GM19455 (cell line): ENCODE data around the gene CMTM7.
A peak's percentile ranks its signal among the peaks of the same experiment; 100 is the strongest.

ENCODE experiments used
- ATAC-seq: cut with Tn5 transposase; IDR thresholded peaks from one replicate; pipeline ENCODE4 v1.9.1; 2021; ENCODE audit not compliant: unreplicated experiment

The CMTM7 gene

DNA sequence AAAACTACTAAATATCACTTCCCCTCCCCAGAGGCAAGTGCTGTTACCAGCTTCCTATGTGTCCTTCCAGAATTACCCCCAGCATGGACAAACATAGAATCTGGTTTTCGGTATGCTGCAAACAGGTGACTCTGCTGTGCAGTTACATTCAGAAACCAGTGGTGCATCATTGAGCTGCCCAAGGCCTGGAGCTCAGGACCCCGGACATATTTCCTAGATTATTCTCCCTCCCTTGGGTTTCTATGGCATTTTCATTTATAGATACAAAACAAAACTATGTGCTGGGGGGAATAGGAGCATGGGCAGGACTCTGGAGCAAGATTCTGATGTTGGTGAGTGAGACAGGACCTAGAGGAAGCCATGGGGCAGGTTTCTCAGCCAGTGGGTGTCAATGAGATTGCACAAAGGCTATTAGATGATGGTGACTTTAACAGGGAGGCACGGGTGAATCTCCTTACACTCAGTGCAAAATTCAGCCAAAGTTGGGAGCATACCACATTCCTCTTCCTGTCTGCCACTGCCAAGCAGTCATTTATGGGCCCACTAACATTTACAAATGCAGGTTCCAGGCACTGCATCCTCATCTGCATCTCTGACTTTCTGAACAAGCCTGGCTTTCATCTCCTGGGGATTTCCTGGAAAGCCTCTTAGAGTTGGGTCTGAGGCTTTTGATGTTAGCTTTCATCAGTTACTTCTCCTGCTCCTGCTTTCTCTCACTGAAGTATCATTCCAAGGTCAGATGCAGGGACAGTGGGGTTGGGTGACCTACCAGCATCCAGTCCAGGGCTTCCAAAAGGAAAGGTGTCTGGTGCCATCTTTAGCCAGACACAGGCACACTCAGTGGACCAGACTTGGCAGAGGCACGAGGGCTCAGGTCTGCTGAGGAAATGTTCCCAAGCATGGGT is 44.5 kb downstream of the CMTM7 start:
- no peak for ATAC-seq

DNA sequence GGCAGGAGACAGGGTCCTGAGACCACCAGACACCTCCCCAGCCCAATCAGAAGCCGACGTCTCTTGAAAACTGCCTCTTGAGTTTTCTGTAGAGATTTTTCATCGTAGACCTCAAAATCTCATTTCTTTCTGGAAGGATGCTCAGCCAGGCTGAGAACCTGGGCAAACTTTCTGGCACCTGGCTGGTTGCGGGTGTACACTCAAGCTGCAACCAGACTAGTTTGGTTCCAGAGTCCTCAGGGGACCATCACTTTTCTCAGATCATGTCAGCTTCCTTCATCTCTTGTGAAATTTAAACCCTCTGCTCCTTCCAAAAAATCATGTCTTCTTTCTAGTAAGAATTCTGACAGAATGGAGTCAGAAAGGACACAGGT is 45.1 kb downstream of the CMTM7 start:
- no peak for ATAC-seq

DNA sequence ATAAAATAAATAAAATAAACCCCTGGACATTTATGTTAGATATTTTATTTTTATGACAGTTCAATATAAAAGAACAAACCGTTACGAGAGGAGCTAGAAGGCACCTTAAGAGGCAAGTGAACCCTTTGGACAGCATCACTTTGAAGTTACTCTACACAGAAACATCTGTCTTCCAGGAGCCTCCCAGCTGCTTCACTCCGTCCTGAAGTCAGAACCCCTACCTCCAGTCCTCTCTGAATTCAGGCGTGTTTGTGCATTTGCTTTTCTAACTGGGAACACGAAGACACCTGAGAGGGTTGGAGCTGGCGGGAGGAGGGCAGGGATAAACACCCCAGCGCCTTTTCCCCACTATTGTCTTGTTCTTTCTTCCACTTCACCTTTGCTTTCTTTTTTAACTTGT is 46.2 kb downstream of the CMTM7 start:
- no peak for ATAC-seq

DNA sequence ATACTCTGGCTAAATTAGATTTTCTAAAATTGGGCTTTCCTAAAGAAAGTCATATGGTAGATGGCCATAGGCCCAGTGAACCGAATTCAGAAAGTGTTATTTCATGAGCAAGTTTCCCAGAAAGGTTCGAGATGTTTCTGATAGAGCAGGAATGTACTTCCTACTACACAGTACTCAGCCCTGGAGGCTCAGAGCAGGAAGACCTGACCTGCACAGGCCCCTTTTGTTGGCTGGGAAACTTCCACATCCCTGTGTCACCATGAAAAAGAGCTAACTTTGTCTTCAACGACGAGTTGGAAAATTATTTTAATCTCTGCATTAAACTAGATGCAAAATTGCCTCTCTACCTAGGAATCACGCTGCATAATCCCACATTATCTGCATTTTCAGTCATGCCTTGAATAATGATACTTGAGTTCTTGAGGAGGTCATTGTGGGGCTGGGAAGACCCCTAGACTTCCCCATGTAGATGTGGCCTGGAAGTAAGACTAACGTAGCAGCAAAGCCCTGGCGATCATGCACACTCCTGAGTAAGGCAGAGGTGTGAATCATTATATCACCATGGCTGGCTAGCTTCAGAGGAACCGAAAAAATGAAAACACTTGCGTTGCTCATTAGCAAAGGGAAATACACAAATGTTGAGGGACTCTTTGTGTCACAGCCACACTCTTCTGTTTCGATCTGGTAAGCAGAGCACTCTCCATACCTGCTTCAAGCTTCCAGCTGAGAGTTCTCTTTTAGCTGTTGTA is 47.1 kb downstream of the CMTM7 start:
- peak; percentile 89 for ATAC-seq

DNA sequence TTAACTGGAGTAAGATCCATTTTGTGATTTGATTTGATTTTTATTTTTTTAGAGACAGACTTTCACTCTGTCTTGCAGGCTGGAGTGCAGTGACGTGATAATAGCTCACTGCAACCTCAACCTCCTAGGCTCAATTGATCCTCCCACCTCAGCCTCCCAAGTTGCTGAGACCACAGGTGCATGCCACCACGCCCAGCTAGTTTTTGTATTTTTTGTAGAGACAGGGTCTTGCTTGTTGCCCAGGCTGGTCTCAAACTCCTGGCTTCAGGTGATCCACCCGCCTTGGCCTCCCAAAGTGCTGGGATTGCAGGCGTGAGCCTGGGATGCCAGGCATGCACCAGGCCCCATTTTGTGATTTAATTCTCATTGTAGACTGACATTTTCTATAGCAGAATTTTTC is 47.8 kb downstream of the CMTM7 start:
- peak; percentile 26 for ATAC-seq

DNA sequence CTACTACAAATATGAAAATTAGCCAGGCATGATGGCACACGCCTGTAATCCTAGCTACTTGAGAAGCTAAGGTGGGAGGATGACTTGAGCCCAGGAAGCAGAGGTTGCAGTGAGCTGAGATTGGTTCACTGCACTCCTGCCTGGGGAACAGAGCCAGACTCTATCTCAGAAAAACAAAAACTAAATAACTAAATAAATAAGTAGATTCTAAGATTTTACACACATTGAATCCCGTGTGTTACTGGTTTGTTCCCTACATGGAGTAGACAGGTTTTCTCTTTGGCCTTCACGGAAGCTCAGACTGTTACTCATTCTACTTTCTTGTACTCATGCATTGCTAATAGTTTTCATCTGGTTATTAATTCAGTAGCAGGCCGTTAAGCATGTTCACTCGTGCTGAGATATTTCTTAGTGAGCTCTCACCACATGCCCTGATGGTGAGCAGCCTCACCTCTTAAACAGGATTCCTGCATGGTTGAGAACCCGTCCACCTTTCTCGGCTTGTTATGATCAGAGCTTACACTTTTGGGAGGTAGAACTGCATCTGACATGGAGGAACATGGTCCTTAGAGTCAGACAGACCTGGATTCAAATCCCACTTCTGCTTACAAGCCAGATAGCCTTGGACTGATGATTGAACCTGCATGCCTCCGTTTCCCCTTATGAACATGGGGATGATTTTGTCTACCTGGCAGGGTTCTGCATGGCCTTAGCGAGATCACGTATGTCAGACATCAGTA is 49.1 kb downstream of the CMTM7 start:
- no peak for ATAC-seq

DNA sequence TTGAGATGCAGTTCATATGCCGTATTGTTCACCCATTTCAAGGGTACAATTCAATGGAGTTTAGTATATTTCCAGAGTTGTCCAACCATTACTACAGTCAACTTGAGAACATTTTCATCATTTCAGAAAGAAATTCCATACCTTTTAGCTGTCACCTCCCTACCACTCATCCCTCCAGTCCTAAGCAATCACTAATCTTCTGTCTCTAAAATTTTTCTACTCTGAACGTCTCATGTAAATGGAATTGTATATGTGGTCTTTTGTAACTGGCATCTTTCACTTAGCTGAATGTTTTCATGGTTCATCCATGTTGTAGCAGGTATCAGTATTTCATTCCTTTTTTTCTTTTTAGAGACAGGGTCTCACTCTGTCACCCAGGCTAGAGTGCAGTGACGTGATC is 51.1 kb downstream of the CMTM7 start:
- ATAC-seq: no peak

DNA sequence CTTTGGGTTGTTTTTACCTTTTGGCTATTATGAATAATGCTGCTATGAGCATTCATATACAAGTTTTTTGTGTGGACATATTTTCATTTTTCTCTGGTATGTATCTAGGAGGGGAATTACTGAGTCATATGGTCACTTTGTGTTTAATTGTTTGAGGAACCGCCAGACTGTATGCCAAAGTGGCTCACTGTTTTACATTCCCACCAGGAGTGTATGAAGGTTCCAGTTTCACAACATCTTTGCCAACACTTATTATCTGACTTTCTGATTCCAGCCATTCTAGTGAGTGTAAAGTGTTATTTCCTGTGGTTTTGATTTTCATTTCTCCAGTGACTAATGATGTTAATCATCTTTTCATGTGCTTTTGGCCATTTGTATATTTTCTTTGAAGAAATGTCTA is 51.8 kb downstream of the CMTM7 start:
- ATAC-seq: no peak

DNA sequence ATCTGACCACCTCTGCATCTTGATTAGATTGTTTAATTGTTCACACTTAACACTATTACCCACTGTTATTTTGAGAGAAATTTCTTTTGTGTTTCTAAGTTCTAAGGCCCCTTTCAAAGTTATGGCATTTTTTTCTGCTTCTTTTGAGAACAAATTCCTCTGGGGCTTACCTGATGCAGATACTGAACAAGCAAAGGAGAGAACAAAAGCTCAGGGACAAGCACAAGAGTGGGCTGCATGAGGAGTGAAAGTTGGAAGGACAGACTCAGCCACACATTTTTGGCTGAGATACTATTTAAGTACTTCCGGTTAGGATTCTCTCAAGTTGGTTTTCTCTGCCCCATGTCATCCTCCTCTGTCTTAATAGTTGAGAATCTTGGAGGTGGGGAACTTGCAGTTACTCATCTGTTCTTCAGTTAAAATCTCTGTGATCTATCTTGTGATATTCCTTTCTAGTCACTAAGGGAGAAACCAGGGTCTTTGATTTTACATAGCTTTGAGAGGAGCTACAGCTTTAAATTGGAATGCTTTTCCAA is 56.3 kb downstream of the CMTM7 start:
- ATAC-seq: no peak

DNA sequence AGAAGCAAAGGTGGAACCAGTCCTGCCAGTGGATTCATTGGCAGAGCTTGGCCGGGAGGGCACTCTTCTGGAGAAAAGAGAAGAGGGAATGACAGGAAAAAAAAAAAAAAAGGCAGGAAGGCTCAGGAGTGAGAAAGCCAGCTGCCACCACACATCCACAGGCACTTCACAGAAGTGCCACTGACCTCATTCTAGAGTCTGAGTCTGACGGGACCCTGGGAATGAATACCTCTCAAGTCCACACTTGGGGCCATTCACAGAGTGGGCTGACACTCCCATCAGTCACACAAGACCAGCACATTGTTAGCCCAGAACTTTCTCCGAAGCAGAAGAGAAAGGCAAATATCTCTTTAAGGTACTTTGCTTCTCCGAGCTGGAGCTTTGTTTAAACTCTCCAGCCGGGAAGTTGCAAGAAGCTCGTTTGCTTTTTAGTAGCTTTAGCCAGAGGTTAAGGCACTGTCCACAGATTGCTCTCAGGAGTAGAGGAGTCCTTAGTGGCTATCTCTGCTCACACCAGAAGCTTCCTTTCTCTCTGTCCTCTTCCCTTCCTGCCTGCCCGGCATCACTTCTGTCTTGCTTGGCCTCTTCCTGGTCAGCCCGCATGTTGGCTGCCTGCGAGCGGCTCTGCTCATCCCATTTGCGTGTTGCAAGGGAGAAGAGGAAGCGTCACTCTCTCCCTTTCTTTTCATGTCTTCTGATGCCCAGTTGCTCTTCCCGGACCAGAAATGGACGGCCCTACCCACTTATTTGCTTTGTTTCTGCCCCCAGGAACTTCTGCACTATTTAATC is 57.2 kb downstream of the CMTM7 start:
- no peak for ATAC-seq

DNA sequence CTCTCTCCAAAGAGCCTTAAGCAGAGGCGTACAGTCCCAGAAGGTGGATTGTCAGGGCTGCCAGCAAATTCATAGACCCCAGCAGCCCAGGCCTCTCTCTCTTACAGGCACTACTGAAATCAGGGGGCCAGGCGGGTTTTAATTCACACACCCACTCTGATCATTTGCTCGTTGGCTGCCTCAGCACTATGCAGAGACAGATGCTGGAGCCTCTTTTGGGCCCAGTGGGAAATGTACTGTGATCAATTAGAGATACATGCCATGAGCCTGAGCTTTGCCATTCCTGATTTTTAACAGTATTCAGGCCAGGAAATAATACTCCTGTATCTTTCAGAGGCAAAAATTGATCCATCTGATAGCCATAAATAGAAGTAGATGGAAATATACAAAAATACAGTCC is 58.0 kb downstream of the CMTM7 start:
- ATAC-seq: no peak

DNA sequence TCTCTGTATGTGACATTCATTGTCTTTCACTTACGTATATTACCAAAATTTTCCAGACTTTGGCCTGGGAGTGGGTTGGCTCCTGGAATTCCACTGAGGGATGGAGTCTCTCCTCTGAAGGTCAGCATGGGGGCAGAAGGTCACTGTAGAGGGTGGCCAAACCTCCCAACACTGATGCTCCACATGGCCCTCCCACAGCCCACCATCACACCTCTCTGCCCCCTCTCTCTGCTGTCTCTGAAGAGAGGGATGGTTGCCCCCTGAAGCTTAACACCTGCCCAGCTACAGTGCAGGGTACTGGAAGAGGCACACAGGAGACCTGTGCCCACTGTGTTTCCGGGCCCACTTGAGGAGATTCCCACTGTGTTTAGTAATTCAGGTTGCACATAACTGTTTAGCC is 58.8 kb downstream of the CMTM7 start:
- ATAC-seq: no peak

DNA sequence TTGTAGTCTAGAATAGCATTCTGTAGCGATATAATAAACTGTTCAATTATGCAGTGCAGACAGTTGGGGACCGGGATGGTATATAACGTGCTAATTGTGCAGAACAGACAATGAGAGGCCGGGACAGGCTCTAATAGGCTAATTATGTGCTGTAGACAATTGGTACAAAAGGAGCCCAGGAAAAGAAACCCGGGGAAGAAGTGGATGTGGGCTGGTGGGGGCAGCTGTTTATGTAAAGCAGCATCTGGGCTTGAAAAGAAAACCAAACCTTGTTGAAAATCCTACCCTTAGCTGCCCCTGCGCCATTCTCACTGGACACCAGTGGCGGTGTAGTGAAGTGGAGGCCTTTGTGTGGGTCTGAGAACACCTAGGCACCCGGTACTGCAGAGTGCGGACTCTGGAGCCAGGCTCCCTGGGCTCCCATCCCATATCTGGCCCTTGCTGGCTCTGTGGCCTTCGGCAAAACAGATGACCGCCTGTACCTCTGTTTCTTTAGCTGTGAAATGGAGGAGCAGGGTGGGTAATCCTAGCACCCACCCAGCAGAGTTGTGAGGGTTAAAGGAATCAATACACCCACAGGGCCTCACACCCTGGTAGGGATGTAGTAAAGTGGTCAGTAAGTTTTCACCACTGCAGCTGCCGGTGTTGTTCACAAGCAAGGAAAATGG is 59.5 kb downstream of the CMTM7 start:
- ATAC-seq: no peak

DNA sequence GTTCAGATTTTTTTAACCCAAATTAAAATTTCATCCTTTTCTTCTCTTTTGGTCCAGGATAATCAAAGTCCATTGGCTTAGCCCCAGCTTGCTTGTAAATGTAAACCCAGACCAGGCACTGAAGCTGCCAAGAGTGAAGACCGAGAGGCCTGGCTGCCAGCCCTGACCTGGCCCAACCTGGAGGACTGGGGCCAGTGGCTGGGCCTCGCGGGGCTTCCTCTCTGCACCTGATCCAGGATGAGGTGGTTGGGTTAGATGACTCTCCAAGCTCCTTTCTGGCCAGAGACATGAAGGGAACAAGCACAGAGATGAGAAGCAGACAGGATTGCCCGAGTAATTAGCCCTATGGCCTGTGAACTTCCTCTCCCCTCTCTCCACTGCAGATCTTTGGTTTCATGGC is 60.4 kb downstream of the CMTM7 start:
- ATAC-seq: no peak

DNA sequence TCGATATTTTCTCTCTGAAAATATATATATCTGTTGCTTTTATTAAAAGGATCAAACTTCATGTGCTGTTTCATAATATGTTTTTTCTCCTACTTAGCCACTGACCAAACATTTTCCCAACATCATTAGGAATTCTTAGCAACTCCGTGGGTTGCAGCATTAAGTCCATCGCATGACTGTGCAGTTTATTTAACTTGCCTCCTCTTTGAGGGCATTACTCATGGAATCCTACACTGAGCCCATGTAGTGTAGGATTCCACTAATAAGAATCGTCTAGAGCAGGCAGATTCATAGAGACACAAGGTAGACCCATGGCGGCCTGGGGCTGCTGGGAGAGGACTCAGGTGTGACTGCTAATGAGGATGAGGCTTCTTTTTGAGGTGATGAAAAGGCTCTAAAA is 61.7 kb downstream of the CMTM7 start:
- no peak for ATAC-seq

DNA sequence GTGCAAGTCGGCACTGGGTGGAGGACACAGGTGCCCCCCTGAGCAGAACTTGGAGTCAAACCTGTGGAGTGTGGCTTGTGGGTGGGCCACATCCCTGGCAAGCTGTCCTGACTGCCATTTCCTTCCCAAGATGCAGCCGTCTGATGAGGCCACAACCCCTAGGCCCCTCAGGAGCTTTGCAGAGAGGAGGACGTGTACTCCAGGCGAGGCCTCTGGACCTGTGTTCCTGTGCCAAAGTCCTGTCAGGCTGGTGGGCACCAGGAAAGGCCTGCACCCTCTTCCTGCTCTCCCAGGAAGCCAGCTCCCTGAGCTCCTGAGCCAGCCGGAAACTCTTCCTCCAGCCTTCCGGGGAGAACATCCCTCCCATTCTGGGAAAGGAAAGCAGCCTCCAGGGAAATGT is 62.5 kb downstream of the CMTM7 start:
- no peak for ATAC-seq

DNA sequence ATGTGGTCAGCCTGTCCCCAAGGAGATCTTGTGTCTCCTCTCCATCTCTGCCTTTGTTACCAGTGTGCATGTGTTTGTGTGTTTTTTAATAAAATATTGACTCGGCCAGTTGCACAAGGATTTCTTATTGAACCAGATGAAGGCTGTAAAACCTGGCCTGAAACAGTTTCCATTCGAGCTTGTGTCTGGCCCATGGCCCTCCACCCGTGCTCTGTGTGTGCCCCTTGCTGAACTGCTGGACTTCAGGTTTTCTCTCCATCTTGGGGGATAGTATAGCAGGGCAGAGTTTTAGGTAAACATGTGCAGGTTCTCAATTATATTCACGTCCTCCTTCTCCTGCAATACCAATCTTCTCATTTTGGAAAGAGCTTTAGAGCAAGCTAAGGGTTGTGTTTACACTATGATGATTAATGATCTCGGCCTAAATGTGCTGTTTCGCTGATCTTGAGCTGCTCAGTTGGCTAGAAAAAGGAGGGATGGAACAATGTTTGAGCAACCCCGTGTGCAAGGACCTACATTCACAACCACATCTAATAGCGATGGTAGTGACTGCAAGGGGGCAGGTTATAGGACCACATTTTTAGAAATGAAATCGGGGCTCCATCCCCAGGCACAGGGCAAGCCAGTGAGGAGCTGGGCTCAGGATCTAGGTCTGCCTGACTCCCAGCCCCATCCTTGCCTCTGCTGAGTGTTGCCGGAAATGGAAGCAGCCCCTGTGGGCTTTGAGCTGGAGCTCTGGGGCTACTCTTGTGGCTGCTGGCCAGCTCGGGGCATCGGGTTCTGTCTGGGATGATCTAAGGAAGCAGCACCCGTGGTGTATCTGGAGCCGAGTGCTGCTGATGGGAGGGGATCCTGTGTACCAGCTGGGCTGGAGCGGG is 63.3 kb downstream of the CMTM7 start:
- no peak for ATAC-seq

DNA sequence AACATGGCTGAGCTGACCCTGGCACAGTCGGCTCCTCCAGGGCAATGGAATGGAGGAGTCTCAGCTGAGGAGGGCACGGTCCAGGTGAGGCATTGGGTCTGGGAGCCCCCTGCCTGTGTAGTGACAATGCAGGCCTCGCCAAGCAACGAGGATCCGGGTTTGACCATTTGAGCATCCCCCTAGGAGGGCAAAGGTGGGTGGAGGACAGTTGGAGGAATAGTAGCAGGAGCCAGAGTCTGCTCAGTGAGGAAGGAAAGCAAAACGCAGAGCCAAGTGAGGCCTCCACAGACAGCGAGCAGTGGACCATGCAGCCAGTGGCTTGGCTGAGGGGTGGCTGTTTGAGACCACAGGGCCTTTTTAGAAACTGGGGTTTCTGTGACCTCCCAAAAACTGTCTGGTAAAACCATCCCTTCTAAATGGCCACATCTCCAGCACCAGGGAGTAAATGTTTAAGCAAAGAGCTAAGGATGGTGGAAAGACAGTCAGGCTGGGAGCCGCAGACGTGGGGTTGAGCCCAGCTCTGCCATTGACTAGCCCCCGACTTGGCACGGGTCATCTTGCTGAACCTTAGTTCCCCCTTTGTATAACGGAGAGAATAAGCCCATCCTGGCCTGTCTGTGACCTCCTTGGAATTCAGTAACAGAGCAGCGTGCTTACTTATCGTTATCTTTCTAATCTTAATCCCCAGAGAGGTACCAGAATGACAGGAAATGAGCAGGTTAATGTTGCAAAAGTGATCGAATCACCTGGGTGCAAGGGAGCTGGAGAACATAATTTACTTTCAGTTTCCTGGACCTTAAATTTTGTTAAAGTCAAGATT is 64.2 kb downstream of the CMTM7 start:
- ATAC-seq: no peak
